CD4-positive, alpha-beta T cell treated with Interleukin-2 at 100 ng/mL for 4 hours (primary cell): Measurements from ENCODE around the gene ZNF780A.
"Not testable (repeated sequence)": the region's sequence is repeated elsewhere in the genome, so short reads cannot be mapped to it uniquely, and the experiment has no call there.

Source experiments
- DNase-seq: peaks from one replicate; pipeline ENCODE4 v3.0.0-alpha.2; 2020; ENCODE audit warnings: low spot score

ZNF780A gene

GRCh38 chr19:40084948-40085347 lies 5.8 kb downstream of the ZNF780A start:
- no peak for DNase-seq

- DNase-seq, result no peak
Measured at GRCh38 chr19:40081411-40081810, 9.3 kb downstream of the ZNF780A start.

GRCh38 chr19:40080289-40080688 lies 10.5 kb downstream of the ZNF780A start:
- no peak for DNase-seq

DNA sequence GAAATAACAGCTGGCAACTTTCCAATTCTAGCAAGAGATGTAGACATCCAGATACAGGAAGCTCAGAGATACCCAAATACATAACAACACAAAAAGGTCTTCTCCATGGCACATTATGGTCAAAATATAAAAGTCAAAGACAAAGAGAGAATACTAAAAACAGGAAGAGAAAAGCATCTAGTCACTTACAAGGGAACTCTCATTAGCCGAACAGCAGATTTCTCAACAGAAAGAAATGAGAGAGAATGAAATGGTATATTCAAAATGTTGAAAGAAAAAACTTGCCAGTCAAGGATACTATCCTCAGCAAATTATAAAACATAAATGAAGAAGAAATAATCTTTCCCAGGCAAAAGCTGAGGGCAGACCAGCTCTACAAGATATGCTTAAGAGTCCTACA lies 12.4 kb downstream of the ZNF780A start:
- no peak for DNase-seq

DNA sequence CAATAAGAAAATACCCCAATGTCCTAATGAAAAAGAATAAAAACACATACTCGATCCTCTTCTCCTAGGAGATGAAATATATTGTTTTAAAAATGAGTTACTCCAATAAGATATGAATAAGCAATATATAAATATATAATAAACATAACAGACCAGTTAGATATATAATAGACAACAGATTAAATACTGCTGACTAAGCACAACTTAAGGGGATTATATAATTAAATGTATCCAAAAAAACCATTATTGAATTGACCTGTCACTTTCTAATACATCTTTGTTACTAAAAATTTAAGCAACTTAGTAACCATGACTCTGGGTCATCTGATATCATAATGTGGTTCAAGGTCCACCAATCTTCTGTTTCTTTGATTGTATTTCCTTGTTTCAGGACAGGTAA lies 20.7 kb downstream of the ZNF780A start:
- no peak for DNase-seq

GRCh38 chr19:40059624-40060023 lies 31.1 kb downstream of the ZNF780A start:
- DNase-seq, result no peak

DNA sequence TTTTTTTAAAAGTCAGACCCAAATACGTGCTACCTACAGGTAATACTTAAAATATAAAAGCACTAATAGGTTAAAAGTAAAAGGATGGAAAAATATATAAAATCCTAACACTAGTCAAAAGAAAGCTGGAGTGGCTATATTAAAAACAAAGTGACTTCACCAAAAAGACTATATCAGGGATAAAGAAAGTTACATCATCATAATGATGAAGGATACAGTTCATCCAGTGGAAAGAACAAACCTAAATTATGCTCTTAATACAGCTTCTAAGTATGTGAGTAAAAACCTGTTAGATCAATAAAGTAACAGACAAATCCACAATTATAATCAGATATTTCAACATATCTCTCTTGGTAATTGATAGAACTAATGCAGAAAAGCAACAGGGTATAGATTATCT lies 33.6 kb downstream of the ZNF780A start:
- DNase-seq, result no peak

GRCh38 chr19:40056505-40056904 lies 34.2 kb downstream of the ZNF780A start:
- no peak for DNase-seq

DNA sequence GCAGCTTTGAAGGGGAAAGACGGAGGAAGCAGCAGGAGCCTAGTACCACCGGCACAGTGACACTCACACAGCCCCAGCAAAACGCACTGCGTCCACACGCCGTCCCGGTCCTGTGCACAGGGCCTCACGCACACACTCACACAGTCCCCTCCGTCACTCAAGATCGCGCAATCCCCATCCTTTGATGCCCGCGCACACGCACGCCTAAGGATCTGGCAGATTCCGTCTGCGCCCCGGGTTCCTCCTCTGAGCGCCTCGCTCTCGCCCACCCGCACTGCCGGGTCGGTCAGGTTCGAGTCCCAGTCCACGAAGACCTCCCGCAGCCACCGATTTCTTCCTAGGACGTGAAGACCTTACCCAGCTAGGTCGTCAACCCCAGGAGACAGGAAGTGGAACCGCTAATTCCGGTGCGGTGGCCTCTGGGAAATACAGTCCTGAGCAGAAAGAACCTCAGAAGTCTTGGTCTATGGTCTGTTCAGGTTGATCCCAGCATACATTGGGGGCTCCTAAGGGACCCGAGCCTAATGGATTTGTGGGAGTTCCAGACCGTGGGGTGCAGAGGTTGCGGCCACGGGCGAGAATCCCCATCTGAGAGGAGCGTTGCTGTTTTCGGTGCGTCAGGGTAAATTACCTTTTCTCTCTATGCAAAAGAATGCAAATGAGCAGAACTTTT lies 34.8 kb downstream of the ZNF780A start, which contains the start of gene ZNF780B:
Gene ZNF780B (minus strand): TSS at position 400 of the 673 bp plus-strand sequence. CDS start 5,899 bp downstream, outside the sequence.
- DNase-seq, result peak; percentile 65

- no peak for DNase-seq
Measured at GRCh38 chr19:40055049-40055448, 35.7 kb downstream of the ZNF780A start.

GRCh38 chr19:40054632-40055031 lies 36.1 kb downstream of the ZNF780A start:
- no peak for DNase-seq

GRCh38 chr19:40053491-40053890 lies 37.3 kb downstream of the ZNF780A start:
- no peak for DNase-seq

- not testable (repeated sequence) for DNase-seq
Measured at GRCh38 chr19:40041718-40042117, 49.0 kb downstream of the ZNF780A start.

DNA sequence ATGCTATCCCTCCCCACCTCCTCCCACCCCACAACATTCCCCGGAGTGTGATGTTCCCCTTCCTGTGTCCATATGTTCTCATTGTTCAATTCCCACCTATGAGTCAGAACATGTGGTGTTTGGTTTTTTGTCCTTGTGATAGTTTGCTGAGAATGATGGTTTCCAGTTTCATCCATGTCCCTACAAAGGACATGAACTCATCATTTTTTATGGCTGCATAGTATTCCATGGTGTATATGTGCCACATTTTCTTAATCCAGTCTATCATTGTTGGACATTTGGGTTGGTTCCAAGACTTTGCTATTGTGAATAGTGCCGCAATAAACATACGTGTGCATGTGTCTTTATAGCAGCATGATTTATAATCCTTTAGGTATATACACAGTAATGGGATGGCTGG lies 52.7 kb downstream of the ZNF780A start:
- DNase-seq, result not testable (repeated sequence)

DNA sequence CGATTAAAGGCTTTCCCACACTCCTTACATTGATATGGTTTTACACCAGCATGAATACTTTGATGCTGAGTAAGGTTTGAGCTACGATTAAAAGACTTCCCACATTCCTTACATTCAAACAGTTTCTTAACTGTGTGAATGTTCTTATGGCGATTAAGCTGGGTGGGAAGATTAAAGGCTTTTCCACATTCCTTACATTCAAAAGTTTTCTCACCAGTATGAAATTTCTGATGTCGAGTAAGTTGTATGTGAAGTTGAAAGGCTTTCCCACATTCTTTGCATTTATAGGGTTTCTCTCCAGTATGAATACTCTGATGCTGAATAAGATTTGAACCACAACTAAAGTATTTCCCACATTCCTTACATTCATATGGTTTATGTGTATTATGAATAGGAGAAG lies 54.7 kb downstream of the ZNF780A start:
- DNase-seq, result no peak

- DNase-seq, result no peak
Measured at GRCh38 chr19:40033989-40034560, 56.7 kb downstream of the ZNF780A start.

DNA sequence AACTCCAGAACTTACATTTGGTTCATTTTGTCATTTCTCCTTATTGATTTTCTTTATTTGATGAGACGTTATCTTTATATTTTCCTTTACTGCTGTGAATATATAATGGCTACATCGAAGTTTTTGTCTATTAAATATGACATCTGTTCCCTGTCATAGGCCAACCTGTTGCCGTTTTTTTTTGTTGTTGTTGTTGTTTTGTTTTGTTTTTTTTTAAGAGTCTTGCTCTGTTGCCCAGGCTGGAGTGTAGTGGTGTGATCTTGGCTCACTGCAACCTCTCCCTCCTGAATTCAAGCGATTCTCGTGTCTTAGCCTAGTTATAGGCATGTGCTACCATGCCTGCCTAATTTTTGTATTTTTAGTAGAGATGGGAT lies 64.2 kb downstream of the ZNF780A start:
- no peak for DNase-seq

DNA sequence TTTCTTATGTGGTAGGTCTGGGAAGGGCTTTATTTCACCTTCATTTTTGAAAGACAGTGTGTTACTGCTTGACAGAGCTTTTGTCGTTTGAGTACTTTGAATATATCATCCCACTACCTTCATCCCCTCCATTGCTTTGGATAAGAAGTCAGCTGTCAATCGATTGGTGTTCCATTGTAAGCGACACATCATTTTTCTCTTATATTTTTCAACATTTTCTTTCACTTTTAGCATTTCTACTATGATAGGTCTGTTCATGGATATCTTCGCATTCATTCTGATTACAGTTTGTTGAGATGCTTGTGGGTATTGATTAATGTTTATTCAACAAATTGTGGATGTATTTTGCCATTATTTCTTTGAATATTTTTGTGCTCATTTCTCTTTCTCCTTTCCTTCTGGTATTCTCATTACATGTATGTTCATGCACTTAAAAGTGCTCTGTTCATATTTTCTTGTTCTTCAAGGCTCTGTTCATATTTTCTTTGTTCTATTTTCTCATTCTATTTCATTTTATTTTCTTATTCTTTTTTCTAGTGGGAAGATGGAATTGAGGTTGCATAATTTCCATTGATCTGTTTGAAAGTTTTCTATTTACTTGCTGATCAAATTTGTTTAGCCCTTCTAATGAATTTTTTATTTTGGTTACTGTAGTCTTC lies 64.7 kb downstream of the ZNF780A start:
- no peak for DNase-seq

DNA sequence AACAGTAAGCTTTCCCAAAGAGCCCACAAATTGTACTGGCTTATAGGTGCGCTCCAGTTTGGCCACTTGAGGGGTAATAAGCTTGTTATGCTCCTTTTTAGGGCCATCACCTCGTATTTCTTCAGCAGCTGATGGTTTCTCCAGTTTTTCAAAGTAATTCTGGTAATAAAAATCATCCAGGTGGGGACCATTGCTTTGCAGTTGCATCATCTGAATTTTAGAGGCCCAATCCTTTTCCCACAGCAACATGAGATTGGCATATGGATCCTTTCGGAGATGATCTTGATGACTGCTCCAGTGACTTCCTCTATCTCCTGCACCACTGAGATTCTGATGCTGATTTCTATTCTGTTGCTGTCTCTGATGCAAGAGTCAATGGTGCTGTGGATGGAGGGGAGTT lies 66.8 kb downstream of the ZNF780A start:
- DNase-seq, result no peak
